Hippocampal formation (tissue), 2 donors: ENCODE data around the gene TPST1.

ENCODE experiments used
- DNase-seq, 2 donors: peaks; one replicate each; lab custom pipeline; 2025; lab: John Stamatoyannopoulos, UW

Gene TPST1

GRCh38 chr7:66238773-66239466 lies 33.8 kb downstream of the TPST1 start:
- DNase-seq: no peak

GRCh38 chr7:66239467-66239856 lies 34.3 kb downstream of the TPST1 start:
- no peak for DNase-seq

DNA sequence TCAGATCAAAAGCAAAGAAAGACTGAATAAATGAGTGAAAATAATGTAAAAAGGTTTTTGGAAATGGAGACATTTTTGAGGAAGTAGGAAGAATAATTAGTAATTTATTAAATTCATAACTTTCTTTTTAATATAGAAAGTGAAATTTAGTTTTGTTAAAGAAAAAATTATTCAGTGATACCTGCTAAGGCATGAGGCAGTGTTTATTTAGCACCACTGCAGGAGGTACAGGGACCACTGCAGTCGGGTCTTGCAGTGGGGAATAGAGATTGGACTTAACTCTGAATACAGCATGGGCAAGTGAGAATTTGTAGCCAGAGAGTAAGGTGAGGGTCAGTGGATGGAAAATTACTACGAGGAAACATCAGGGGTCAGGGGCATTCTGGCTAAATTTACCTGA lies 39.9 kb downstream of the TPST1 start:
- DNase-seq: no peak

GRCh38 chr7:66246554-66247171 lies 41.5 kb downstream of the TPST1 start:
- DNase-seq: no peak

GRCh38 chr7:66247380-66248078 lies 42.4 kb downstream of the TPST1 start:
- no peak for DNase-seq

- DNase-seq: no peak
These were observed 45.6 kb downstream of the TPST1 start for GRCh38 chr7:66250711-66251110.

- no peak for DNase-seq
These were observed 50.5 kb downstream of the TPST1 start for GRCh38 chr7:66255534-66256100.

GRCh38 chr7:66256281-66256680 lies 51.1 kb downstream of the TPST1 start:
- DNase-seq: no peak

- no peak for DNase-seq
These were observed 52.3 kb downstream of the TPST1 start for GRCh38 chr7:66257481-66257880.

DNA sequence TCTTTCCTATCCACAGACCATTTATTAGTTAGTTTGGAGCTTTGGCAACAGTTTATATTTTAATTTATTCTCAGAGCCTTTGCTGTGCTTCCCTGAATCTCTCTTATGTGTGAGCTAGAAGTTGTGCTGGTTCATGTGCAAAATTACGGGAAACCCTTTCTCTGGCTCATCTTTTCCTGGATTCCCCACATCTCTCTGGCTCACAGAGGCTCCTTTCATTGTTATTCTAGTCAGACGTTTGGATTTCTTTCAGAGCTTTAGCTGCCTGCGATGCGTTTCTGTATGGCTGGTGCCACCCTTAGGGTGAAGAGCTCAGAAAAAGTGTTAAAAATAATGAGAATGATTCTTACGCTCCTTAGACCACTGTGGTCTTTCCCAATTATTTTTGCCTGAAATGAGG lies 53.3 kb downstream of the TPST1 start:
- peak; percentile 11 to 34 for DNase-seq

- DNase-seq: no peak
These were observed 56.8 kb downstream of the TPST1 start for GRCh38 chr7:66261941-66262340.

GRCh38 chr7:66263936-66264335 lies 58.8 kb downstream of the TPST1 start:
- no peak for DNase-seq

DNA sequence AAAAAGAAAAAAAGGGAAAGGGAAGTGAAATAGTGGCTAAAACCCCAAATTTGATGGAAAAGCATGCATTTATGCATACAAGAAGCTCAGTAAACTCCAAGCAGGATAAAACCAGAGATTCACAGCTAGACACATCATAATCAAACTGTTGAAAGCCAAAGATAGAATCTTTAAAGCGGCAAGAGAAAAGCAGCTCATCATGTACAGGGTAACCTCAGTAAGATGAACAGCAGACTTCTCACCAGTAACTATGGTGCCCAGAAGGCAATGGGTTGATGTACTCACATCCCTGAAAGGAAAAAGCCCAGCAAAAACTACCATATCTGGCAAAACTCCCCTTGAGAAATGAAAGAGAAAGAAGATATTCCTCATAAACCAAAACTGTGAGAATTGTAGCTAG lies 60.4 kb downstream of the TPST1 start:
- no peak for DNase-seq

- peak in 1 of 2 donors; percentile 13 for DNase-seq
These were observed 62.1 kb downstream of the TPST1 start for GRCh38 chr7:66267249-66267648.

- DNase-seq: no peak
These were observed 64.8 kb downstream of the TPST1 start for GRCh38 chr7:66269978-66270377.

DNA sequence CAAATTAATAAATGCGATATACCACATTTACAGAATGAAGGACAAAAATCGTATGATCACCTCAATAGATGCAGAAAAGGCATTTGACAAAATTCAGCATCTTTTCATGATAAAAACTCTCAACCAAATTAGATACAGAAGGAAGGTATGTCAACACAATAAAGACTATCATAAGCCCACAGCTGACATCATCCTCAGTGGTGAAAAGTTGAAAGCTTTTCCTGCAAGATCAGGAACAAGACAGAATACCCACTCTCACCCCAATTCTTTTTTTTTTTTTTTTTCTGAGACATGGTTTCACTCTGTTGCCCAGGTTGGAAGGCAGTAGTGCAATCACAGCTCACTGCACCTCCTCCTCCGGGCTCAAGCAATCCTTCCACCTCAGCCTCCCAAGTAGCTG lies 67.2 kb downstream of the TPST1 start:
- DNase-seq: no peak

DNA sequence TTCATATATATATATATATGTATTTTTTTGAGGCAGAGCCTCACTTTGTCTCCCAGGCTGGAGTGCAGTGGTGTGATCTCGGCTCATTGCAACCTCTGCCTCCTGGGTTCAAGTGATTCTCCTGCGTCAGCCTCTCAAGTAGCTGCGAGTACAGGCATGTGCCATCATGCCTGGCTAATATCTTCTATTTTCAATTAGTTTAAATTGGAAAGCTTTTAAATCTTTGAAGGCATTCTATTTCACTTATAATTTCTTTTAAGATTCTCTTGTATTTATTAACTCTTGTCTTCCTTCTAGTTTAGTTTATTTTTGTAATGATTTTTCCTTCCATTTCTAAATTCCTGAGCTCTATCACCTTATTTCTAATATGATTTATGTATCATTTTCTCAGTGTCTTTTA lies 71.2 kb downstream of the TPST1 start:
- DNase-seq: no peak

DNA sequence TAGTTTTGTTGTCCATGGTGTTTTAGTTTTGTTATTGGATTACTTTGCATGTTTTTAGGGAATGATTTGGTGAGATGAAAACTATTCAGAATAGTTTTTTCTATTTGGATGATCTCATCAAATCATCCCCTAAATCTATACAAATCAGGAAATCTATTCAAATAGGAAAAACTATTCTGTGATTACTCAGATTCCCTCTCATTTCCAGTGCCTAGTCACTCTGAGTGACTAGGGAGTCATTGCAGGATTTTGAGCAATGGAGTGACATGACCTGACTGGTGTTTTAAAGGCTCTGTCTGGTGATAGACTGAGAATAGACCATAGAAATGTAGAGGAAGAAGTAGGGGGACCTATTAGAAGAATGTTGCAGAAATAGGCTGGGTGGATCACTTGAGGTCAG lies 72.4 kb downstream of the TPST1 start:
- DNase-seq: no peak

GRCh38 chr7:66279912-66280311 lies 74.8 kb downstream of the TPST1 start:
- DNase-seq: no peak

DNA sequence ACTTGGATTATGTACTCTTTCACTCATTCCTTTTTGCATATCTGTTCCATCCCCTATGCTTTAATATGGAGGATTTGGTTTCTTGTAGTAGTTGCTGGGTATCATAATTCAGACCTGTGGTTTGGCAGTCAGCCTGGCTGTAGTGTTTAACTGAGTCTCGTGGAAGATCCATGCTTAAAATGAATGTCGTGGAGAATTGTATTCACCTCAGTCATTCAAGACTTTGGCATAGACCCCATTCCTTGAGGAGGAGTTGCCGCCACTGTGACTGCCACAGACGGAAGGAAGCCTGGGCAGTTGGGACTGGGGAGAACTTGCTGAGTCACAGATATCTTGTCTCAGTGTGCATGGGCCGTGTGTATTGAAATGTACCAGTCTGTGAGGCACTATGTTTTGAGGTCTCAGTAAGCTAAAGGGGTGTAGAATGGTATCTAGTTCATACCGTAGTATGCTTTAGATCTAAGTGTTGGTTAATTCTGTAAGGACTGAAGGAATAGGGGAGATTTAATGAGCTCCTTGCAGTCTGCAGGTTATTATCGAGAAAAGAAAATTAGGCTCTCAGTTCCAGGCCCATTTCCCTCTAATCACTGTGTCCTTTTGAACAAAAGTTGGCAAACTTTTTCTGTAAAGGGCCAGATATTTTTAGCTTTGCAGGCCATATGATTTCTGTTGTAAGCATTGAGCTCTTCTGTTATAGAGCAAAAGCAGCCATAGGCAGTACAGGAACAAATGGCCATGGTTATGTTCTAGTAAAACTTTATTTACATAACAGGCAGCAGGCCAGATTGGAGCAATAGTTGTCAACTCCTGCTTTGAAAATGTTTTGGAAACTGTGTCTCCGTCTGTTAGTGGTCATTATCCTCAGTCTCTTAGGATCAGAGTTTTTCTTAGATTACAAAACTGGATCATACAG lies 76.8 kb downstream of the TPST1 start:
- DNase-seq: no peak

- DNase-seq: no peak
These were observed 77.4 kb downstream of the TPST1 start for GRCh38 chr7:66282591-66282935.
